Activated naive CD4-positive, alpha-beta T cell treated with Interleukin-2 at 50 U/mL for 16 hours (primary cell): ENCODE data around the gene OR1F1.
"Not testable (repeated sequence)": the region's sequence is repeated elsewhere in the genome, so short reads cannot be mapped to it uniquely, and the experiment has no call there.

Experiments
- DNase-seq: peaks from one replicate; pipeline ENCODE4 v3.0.0-alpha.2; 2020

The OR1F1 gene

DNA sequence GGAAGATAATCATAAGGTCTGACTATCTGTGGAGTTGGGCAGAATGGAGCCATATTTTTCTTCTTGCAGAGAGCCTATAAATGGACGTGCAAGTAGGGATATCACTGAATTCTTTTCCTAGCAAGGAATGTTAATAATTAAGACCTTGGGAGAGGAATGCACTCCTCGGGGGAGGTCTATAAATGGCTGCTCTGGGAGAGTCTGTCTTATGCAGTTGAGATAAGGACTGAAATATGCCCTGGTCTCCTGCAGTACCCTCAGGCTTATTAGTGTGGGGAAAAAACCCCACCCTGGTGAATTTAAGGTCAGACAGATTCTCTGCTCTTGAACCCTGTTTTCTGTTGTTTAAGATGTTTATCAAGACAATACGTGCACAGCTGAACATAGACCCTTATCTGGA is 17.9 kb downstream of the OR1F1 start:
- DNase-seq = not testable (repeated sequence)

DNA sequence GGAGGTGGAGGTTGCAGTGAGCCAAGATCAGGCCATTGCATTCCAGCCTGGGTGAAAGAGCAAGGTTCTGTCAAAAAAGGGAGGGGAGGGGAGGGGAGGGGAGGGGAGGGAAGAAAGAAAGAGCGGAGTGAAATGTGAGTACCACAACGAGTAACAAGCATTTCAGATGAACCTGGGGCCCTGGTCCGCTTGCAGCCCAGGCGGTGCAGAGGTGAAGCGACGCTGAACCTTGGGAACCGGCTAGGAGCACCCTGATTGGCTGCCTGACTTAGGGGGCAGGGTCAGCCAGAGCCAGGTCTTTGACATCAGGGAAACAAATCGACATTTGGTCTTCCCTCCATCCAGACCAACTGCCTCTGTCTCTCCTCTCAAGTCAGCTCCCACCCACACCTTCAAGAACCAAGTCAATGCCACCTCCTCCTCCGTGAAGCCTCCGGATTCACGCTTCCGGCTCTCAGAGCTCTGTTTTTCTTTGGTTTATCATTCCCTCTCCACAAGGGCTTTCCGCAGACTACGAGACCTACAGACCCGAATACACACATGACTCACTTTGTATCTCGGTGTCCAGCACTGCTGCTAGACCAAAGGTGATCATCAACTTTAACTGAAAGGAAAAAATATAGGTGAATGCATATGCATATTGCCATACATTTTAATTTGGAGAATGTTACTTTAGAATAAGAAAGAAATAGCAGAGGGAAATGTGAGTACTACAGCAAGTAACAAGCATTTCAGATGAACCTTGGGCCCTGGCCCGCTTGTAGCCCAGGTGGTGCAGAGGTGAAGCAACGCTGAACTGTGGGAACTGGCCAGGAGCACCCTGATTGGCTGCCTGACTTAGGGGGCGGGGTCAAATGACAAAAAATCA is 19.3 kb downstream of the OR1F1 start:
- no peak for DNase-seq

DNA sequence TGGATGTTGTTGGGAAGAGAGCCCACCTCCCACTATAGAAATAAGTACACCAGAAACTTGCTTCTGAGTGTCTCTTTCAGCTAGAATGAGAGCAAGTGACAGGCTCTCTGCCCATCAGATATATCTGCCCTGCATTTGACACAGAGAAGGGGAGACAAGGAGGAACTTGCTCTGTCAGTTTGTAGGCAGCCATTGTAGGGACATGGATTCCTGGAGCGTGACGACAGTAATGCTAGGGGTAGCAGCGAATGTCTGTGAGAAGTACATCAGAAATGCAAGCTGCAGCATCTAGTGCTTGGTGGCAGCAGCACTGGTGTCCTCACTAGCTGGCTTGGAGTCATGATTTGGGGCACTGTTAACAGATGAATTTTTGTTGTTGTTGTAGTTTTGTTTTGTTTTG is 24.0 kb downstream of the OR1F1 start:
- DNase-seq = no peak

DNA sequence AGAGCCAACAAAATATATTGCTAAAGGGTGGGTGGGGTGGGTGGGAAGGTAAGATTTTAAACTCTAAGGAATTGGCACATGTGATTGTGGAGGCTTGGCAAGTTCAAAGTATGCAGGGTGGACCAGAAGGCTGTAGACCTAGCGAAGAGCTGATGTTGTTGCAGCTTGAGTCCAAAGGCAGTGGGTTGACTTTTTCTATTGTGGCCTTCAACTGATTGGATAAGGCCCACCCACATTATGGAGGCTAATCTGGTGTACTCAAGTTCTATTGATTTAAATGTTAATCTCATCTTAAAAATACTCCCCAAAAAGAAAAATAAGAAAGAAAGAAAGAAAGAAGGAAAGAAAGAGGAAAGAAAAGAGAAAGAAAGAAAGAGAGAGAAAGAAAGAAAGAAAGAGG is 24.6 kb downstream of the OR1F1 start:
- DNase-seq = no peak

DNA sequence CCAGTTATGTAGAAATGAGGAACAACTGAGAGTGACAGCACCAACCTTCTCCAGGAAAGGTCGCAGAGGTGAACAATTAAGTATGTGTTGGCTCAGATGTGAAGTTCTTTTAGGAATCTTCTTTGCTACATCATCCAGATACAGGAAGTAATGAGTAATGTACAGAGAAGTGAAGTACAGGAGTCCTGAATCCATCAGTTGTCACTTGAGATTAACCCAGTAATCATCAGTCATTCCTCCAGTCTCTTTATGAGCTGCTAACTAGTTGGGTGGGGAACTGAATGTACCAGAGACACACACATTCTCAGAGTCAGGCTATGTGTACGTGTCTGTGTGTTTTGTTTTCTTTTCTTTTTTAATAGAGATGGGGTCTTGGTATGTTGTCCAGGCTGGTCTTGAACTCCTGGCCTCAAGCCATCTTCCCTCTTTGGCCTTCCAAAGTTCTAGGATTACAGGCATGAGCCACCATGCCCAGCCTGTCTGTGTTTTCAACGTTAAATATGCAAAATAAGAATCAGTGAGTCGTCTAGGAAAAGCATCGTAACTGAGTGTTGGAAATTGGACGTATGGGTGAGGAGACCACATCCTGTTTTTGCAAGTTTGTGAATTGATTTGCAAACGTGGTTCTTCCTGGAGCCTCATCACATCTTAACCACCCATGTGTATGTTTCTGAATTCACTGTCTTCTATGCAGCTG is 27.0 kb downstream of the OR1F1 start:
- DNase-seq = peak; percentile 9

DNA sequence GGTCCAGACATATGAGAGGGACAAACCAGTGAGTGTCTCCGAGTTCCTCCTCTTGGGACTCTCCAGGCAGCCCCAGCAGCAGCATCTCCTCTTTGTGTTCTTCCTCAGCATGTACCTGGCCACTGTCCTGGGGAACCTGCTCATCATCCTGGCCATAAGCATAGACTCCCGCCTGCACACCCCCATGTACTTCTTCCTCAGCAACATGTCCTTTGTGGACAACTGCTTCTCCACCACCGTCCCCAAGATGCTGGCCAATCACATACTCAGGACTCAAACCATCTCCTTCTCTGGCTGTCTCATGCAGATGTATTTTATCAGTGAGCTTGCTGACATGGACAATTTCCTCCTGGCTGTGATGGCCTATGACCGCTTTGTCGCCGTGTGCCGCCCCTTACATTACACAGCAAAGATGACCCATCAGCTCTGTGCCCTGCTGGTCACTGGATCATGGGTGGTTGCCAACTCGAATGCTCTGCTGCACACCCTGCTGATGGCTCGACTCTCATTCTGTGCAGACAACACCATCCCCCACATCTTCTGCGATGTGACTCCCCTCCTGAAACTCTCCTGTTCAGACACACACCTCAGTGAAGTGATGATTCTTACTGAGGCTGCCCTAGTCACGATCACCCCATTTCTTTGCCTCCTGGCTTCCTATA is 27.7 kb downstream of the OR1F1 start:
- DNase-seq = peak; percentile 3

DNA sequence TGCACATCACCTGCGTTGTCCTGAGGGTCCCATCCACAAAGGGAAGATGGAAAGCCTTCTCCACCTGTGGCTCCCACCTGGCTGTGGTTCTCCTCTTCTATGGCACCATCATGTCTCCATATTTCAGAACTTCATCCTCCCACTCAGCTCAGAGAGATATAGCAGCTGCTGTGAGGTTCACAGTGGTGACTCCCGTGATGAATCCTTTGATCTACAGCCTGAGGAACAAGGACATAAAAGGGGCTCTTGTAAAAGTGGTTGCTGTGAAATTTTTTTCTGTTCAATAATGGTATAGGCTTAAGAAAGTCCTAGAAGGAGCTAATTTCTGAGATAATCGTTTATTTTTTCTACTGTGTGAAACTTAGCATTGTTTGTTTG is 28.2 kb downstream of the OR1F1 start:
- DNase-seq = no peak

DNA sequence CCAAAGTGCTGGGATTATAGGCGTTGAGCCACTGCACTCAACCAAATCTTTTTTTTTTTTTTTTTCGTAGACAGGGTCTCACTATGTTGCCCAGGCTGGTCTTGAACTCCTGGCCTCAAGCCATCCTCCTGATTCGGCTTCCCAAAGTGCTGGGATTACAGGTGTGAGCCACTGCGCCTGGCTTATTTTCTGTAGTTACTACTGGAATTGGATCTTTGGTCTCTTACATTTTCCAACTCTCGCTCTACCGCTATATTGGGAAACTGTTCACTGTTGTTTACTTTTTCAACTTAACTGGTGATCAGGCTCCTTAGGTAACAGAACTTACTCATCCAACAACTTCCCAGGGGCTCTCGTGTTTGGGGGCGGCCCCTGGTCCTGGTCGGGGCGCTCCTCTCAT is 32.8 kb downstream of the OR1F1 start:
- DNase-seq = no peak

DNA sequence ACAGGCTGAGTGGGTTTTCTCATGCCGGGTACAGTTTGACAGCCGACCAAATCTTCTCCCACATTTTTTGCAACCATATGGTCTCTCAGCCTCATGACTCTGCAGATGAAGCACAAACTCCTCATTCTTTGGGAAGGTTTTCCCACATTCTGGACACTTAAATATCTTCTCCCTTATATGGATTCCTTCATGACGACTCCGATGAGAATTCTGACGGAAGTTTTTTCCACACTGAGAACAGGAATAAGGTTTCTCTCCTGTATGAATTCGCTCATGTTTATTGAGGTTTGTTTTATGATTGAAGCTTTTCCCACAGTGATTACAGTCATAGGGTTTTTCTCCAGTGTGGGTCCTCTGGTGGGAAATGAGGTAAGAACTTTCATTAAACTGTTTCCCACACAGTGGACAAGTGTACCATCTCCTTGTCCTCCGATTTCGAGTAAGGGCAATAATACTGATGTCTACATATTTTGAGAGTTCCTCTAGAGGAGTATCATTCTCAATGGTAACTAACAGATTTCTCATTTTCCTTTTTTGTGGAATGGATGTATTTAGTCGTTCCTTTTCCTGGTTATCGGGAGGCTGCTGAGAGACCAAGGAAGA is 36.0 kb downstream of the OR1F1 start:
- DNase-seq = no peak

DNA sequence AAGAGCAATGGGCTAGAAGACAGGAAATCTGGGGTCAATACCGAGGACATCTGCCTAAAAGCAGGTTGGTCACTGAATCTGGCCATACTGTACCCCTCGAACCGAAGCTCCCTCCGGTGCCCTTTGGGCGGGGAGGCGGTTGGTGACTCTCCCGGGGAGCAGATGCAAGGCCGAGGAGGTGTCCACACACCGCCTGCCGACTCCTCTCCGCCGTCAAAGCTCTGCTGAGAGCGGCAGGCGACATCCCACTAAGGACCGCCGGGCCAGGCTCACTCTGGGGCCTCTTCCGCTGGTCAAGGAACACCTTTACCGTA is 46.5 kb downstream of the OR1F1 start:
- DNase-seq = no peak

DNA sequence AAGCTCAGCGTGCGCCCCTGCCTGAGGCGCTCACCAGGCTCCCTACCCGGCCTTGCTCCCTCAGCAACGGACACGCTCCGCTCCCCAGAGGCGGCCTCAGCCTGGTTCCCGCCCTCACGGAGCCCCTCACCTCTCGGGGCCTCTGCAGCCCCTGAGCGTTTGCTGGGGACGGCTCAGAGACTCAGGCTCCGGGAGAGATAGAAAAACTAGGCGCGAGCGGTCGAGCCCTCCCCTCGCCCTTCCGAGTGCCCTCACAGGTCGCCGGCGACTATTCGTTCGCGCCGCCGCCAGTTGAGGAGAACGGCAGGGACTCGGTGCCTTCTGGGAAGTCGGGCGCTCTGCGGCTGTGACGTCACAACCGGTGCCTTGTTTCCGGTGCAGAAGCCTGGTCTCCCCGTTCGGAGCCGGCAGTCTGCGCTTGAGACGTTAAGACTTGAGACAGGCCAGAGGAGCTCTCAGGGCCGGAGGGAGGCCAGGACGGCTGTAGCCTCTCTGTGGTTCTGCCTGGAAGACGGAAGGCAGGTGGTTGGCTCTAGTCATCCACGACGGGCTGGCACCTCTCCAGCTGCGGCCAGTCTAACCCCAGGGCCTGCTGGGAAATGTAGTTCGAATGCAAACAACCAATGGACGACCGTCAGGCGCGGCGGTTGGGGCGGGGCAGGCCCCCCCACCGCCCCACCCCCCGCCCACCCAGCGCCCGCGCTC is 47.0 kb downstream of the OR1F1 start, which contains the start of gene ZNF200:
Gene ZNF200, minus strand, starts transcription at position 302 of the 705 bp plus-strand sequence. CDS start 1,403 bp downstream, outside the sequence.
- peak; percentile 94 for DNase-seq

DNA sequence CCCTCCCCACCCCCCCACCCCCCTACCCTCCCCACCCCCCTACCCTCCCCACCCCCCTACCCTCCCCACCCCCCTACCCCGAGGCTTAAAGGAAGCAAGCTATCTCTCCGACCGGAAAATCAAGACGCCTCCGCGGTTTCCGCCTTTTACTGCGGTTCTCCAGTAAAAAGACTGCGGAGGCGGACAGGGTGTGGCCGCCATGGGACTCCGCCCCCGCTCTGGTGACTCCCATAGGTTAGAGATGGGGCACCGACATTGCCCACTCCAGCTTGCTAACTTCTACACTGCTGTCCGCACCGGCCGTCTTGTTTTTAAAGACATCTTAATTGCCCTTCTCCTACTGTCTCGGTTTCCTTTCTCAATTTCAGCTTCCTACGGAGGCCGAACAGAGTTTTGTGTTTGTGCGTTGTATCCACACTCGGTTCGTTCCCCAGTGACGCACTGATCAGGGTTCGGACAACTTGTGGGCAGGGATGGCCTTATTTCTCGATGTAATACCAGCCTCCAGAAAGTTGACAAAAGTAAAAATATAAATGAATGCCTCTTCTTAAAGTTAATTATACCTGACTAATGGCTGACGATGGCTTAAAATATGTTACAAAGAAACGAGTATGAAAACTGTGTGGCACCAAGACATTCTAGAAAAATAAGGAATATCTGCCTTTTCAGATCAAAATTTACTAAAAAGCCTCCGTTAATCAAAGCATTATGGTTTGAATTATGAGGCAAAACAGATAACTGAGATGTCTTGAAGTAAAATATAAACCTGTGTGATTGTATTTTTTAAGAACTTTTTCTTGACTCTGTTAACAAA is 48.1 kb downstream of the OR1F1 start:
- peak; percentile 50 for DNase-seq

DNA sequence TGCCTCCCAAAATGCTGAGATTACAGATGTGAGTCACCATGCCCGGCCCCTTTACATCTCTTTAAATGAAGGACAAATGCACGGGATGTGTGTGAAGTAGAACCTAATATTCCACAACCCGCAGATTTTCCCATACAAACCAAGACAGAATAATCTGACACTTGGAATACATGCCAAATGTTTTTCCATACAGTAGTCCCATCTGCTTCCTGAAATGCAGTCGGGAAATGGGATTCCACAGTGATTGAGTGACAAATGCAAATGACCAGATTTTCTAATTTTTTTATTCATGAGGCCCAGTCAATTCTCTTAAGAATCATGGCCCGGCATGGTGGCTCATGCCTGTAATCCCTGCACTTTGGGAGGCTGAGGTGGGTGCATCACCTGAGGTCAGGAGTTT is 53.8 kb downstream of the OR1F1 start:
- no peak for DNase-seq

DNA sequence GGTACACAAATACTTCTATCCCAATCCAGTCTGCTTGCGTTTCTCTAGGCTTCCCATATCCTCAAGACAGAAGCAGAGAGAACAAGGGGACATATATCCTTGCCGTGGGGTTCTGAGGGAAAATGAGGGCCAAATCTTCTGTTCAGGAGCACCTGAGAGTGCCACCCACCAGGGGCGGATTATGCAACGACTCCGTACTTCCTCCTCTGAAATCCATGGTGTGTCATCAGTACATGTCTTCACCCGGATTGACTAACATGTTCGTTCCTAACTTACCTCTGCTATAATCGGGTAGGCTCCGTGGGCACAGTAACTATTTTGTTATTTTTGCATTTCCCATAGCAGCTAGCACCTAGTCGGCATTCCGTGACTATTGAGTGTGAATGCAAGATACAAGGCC is 54.7 kb downstream of the OR1F1 start:
- DNase-seq = no peak

DNA sequence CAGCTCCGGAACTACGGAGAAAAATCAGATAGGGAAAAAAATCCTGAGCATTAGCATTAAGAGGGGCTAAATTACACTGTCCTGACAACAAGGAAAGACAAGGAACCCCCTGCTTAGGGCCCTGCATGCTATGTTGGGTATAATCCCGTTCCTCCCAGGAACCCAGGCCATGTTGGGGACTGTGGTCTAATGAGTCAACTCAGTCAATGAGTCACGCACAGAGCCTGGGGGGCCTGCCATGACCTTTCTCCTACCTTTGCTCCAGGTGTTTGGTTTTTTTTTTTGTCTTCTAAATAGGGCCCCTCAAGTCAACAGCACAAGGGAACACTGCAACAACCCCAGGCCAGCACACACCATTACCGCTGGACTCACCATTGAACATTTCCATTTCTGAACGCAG is 55.9 kb downstream of the OR1F1 start:
- DNase-seq = no peak

DNA sequence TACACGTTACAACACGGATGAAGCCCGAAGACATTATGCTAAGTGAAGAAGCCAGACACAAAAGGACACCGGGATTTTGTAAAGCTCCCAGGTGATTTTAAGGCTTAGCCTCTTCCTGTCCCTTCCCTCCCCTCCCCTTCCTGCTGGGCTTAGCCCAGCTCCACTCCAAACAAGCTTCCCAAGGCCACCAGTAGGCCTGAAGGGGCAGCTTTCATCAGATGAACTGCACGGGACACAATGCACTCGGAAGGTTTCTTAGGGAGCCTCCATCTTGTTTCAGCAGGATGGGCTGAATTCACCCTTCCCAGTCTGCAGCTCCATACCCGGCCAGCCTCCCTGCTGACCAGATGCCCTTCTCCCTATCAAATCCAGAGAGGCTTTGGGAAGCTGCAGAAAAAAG is 58.0 kb downstream of the OR1F1 start:
- no peak for DNase-seq

DNA sequence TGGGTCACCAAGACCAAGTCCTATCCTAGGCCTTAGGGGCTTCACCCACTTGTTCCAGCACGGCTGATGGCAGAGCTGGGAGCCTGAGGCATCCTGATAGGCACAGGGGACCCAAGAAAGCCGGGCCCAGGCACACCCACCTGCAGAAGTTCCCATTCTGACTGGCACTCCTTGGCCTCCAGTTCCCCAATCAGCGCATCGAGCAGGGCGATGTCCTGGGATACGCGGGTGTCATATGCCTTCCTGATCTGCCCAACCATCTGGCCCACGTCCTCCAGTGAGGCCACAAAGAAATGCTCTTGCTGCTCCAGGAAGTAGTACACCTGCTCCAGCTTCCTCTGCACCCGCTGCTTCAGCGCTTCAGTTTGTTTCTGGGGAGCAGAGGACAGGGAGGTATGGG is 58.9 kb downstream of the OR1F1 start:
- no peak for DNase-seq

DNA sequence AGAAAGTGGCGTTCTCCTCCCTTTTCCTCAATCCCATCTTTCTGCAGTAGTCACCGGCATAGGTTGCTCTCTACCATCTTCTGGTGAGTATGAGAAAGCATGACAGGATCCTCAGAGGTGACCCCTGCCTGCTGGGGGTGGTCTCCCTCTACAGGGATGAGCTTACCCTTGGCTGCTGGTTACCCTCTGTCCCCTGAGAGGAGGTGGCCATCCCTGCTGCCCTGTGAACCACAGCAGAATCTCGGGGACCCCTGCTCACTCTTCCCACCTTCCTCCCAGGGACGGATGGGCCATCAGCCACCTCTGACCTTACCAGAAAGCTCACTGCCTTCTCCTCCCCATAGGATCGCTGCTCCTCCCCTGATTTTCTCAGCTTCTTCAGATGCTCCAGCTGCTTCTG is 60.6 kb downstream of the OR1F1 start:
- DNase-seq = no peak

DNA sequence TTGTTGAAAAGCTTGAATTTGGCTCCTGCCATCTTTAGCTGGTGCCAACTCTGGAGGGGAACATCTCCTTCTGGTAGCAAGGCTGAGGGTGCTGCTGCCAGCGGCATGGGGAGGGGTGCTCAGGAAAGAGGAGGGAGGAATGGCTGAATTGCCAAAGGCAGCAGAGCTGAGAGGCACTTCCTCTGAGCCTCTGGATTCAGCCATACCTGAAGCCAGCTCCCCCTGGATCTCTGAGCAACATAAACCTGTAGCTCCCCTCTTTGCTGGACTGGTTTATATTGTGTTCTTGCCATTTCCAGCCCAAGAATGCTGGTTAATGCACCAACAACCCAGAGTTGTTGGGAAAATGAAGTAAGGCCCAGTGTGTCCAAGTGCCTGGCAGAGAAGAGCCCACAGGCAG is 61.0 kb downstream of the OR1F1 start:
- DNase-seq = no peak

DNA sequence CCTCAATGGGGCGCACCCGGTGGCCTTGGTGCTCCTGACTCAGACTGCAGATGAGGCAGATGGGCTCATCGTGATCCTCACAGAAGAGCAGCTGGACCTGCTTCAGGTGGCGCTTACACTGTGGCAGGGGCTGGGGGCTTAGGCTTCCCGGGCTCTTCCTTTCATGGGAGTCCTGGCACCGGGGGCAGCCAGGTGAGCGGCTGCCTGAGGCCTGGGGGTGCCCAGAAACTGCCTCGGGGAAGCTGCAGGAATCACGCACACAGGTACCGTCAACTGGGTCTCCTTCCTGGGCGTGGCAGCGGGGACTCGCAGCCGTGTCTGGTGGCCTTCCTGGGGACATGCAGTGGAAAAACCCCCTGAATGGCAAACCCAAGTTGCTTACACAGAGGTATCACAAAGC is 61.4 kb downstream of the OR1F1 start:
- DNase-seq = no peak

DNA sequence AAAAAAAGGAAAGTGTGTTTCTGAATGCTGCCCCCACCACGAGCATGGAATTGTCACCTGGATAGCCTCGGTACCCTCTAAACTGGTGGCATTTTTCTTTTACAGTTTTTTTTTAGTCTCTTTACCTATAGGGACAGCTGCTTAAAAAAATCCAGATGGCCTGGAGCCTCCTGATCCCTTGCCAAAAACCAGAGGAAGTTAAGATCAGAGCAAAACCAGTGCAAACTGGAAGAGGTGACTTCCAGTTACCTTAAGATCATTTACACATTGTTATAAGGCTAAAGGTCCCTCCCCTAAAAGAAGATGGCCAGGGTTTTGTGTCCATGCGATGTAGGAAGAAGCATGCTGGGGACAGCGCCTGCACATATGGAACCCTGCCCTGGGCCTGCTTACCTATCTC is 65.0 kb downstream of the OR1F1 start:
- DNase-seq = no peak

DNA sequence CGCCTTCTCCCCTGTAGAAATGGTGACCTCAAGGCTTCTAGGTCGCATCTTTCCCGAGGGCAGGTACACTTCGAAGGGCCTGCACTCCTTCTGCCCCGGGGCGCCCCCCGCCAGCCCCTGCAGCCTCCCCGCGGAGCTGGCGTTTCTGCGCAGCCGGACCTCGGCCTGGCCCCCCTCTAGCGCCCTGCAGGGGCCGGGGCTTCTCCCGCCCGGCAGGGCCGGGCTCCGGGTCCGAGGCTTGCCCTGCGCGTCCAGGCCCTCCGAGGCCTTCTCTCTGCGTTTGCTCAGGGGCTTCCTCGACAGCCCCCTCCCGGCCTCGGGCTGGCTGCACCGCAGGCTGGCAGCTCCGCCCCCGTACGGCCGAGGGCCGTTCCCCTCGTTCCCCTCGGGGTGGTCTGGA is 66.3 kb downstream of the OR1F1 start:
- DNase-seq = no peak
